GM18517 (cell line): Measurements from ENCODE around the gene MARCKS.
A peak's percentile ranks its signal among the peaks of the same experiment; 100 is the strongest.
"Not testable (repeated sequence)": the region's sequence is repeated elsewhere in the genome, so short reads cannot be mapped to it uniquely, and the experiment has no call there.

ENCODE experiments used
- ATAC-seq: cut with Tn5 transposase; IDR thresholded peaks from one replicate; pipeline ENCODE4 v1.9.1; 2021; ENCODE audit warnings: mild to moderate bottlenecking, moderate library complexity; ENCODE audit not compliant: unreplicated experiment

MARCKS gene

GRCh38 chr6:113882336-113883022, 25.3 kb downstream of the MARCKS start:
- ATAC-seq: no peak

GRCh38 chr6:113884011-113884410, 26.9 kb downstream of the MARCKS start:
- no peak for ATAC-seq

- no peak for ATAC-seq
Measured at GRCh38 chr6:113886512-113886911, 29.4 kb downstream of the MARCKS start.

GRCh38 chr6:113888493-113888892, 31.3 kb downstream of the MARCKS start:
- ATAC-seq: no peak

- ATAC-seq: no peak
Measured at GRCh38 chr6:113888956-113889630, 31.9 kb downstream of the MARCKS start.

GRCh38 chr6:113893451-113893850, 36.3 kb downstream of the MARCKS start:
- no peak for ATAC-seq

- ATAC-seq: no peak
Measured at GRCh38 chr6:113893866-113894265, 36.7 kb downstream of the MARCKS start.

GRCh38 chr6:113894712-113895674, 37.8 kb downstream of the MARCKS start:
- ATAC-seq: no peak

- no peak for ATAC-seq
Measured at GRCh38 chr6:113901482-113901881, 44.3 kb downstream of the MARCKS start.

- ATAC-seq: no peak
Measured at GRCh38 chr6:113903666-113904330, 46.7 kb downstream of the MARCKS start.

GRCh38 chr6:113907102-113907815, 50.1 kb downstream of the MARCKS start:
- no peak for ATAC-seq

- ATAC-seq: no peak
Measured at GRCh38 chr6:113908801-113909200, 51.7 kb downstream of the MARCKS start.

- peak; percentile 70 for ATAC-seq
Measured at GRCh38 chr6:113909224-113909856, 52.2 kb downstream of the MARCKS start.

- not testable (repeated sequence) for ATAC-seq
Measured at GRCh38 chr6:113910285-113910684, 53.1 kb downstream of the MARCKS start.
